Kidney (tissue), 14 donors: ENCODE data around the gene FAM131B. TPM values are rescaled to one million over a fixed set of nuclear protein-coding genes. Genes with fewer than 3 reads are reported as not detected.

Source experiments
- DNase-seq, 5 donors: peaks; one replicate each; pipeline ENCODE4 v3.0.0-alpha.2; 2013 to 2020
- FAIRE-seq: peaks from 2 replicates; lab custom pipeline; 2012; peaks lifted over from hg19 to GRCh38; lab: Jason Lieb, UNC
- H3K27ac ChIP-seq, 2 donors: one replicate each; pipeline ENCODE4 v1.7.0; 2013; ENCODE audit warnings: low read depth in 2 of 2, low read length in 2 of 2, inconsistent platforms in 1 of 2
- H3K27me3 ChIP-seq: one replicate; pipeline ENCODE4 v1.7.1; 2013; ENCODE audit warnings: low read length, inconsistent platforms; ENCODE audit not compliant: control insufficient read depth, insufficient read depth
- H3K36me3 ChIP-seq, 3 donors: one replicate each; pipeline versions ENCODE4 v1.7.0 to v1.7.1; 2013; ENCODE audit warnings: low read length in 3 of 3, control low read depth in 1 of 3, inconsistent platforms in 1 of 3; ENCODE audit not compliant: insufficient read depth in 3 of 3, control insufficient read depth in 2 of 3
- H3K4me1 ChIP-seq, 3 donors: one replicate each; pipeline versions ENCODE4 v1.7.0 to v1.7.1; 2013; ENCODE audit warnings: low read length in 3 of 3, inconsistent platforms in 1 of 3, low read depth in 1 of 3; ENCODE audit not compliant: control insufficient read depth in 2 of 3, insufficient read depth in 2 of 3
- H3K4me3 ChIP-seq, 3 donors: one replicate each; pipeline versions ENCODE4 v1.7.0 to v1.8.1; 2013; ENCODE audit warnings: low read length in 3 of 3, control low read depth in 1 of 3, inconsistent platforms in 1 of 3
- H3K9ac ChIP-seq, 3 donors: one replicate each; pipeline versions ENCODE4 v1.7.0 to v1.7.1; 2013; ENCODE audit warnings: low read length in 3 of 3, control low read depth in 1 of 3, inconsistent platforms in 1 of 3
- H3K9me3 ChIP-seq, 3 donors: one replicate each; pipeline versions ENCODE4 v1.7.0 to v1.7.1; 2013; ENCODE audit warnings: low read length in 3 of 3, control low read depth in 1 of 3, inconsistent platforms in 1 of 3; ENCODE audit not compliant: control insufficient read depth in 2 of 3, insufficient read depth in 1 of 3
- intact Hi-C: fragments of 100-400 bp; cut with DNase I; formaldehyde crosslinking; loops from one replicate; pipeline ENCODE4 v1.11.1; 2022
- polyA plus RNA-seq: library from polyadenylated mRNA; stranded (reverse); fragments of 350-450 nt; fragmentation: Illumina TruSeq; extraction: RNeasy Lipid Tissue Mini Kit (QIAGEN cat#74804); gene quantifications from one replicate; pipeline ENCODE4 v1.2.3, GENCODE V29; 2014; ENCODE audit warnings: low read depth, low replicate concordance; ENCODE audit not compliant: insufficient read depth
- total RNA-seq: library from RNA; stranded (reverse); fragmentation: NEBNext Ultra II Directional; extraction: Animal tissue kit (Norgen Biotek cat#: 25700); gene quantifications from one replicate; pipeline ENCODE4 v1.2.1, GENCODE V29; 2021
- TF ChIP-seq, protein P1 (sequence below): IDR thresholded peaks from 3 replicates; pipeline ENCODE4 v1.5.1; 2012; ENCODE audit warnings: mild to moderate bottlenecking, moderate library complexity, borderline replicate concordance; ENCODE audit not compliant: insufficient read depth; ENCODE audit errors: extremely low read depth
- donor health status: control.
- donor health status: control.
- donor health status: control.
- donor health status: control.
- donor health status: control.
- donor health status: DM: yes; HTN: yes; CAD: no.
- donor health status: Normal renal cell carcinoma (clear cell type).

The FAM131B gene
- total and polyA plus RNA-seq, 2 donors from 2014 or later: 0.19 to 0.82 TPM

DNA sequence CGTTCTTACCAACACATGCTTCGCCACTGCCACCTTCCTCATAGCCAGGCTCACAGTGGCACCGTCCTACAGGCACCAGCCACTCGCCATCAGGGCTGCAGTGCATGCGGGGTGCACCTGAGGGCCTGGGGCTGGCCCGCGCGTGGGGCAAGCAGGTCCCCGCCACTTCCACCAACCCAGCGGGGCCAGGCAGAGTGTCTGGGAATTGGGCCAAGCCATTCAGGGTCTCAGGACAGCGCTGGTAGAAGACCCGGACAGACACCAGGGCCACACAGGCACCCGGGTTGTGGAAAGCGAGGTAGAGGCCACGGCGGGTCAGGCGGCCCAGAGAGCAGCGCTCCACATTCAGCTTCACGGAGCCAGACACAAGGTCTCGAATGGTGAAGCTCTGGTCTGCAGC is 37.1 kb upstream of the FAM131B start:
- intact Hi-C loops: no loop called here
- peaks cover 0 to 5% (median 0%) of the 10 kb centered on the region in 3 donors for H3K36me3 ChIP-seq

DNA sequence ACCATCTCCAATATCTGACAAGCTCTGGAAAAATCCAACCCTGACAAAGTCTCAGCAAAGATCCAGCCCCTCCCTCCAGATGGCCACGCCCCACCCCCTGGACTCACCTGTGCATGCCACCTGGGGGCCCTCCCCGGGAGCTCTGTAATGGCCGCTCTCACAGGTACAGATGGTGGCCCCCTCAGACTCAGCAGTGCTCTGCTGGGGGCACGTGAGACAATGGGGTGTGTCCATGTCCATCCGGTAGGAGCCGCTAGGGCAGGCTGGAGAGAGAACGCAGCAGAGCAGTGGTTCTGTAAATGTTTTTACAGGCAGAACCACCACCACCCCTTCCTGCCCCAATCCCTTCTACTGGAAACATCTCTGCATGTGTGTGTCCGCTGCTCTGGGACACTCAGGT is 36.6 kb upstream of the FAM131B start:
- no peak for FAIRE-seq
- no peak overlapping the region for H3K4me3 ChIP-seq
- intact Hi-C loops: no loop called here
- no peak overlapping the region for H3K9ac ChIP-seq
- no peak overlapping the region for H3K27ac ChIP-seq
- no peaks in the 10 kb centered on the region for H3K27me3 ChIP-seq
- no peaks in the 10 kb centered on the region for H3K9me3 ChIP-seq
- TF ChIP-seq, protein P1, sequence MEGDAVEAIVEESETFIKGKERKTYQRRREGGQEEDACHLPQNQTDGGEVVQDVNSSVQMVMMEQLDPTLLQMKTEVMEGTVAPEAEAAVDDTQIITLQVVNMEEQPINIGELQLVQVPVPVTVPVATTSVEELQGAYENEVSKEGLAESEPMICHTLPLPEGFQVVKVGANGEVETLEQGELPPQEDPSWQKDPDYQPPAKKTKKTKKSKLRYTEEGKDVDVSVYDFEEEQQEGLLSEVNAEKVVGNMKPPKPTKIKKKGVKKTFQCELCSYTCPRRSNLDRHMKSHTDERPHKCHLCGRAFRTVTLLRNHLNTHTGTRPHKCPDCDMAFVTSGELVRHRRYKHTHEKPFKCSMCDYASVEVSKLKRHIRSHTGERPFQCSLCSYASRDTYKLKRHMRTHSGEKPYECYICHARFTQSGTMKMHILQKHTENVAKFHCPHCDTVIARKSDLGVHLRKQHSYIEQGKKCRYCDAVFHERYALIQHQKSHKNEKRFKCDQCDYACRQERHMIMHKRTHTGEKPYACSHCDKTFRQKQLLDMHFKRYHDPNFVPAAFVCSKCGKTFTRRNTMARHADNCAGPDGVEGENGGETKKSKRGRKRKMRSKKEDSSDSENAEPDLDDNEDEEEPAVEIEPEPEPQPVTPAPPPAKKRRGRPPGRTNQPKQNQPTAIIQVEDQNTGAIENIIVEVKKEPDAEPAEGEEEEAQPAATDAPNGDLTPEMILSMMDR: no peak
- no peak for DNase-seq
- H3K4me1 ChIP-seq: peaks cover 0 to 10% (median 0%) of the 10 kb centered on the region in 3 donors
- H3K36me3 ChIP-seq: peaks cover 0 to 5% (median 0%) of the 10 kb centered on the region in 3 donors

More for the DNA sequence above, 37.1 kb upstream of the FAM131B start:
- no peak overlapping the region for H3K4me3 ChIP-seq
- no peak overlapping the region for H3K9ac ChIP-seq
- H3K27ac ChIP-seq: no peak overlapping the region
- no peaks in the 10 kb centered on the region for H3K27me3 ChIP-seq
- peaks cover 0 to 10% (median 0%) of the 10 kb centered on the region in 3 donors for H3K4me1 ChIP-seq
- FAIRE-seq (no peak), DNase-seq (no peak)
- no peaks in the 10 kb centered on the region for H3K9me3 ChIP-seq
- TF ChIP-seq, protein P1: no peak

DNA sequence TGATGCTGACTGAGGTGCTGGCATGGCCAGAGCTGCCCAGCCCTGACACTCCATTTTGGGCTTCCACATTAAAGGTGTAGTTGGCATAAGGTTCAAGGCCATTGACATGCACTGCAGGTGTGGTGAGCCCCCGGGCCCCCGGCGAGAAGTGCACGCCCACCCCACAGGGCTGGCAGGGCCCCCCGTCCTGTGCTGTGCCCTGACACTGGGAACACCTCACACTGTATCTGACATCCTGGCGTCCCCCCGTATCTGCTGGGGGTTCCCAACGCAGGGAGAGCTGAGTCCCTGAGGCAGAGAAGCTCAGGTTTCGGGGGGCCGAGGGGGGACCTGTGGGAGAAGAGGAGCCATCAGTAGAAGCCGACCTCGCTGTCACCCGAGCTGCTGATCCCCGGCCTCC is 36.1 kb upstream of the FAM131B start:
- Histone ChIP-seq H3K9me3 (no peaks in the 10 kb centered on the region), H3K4me3 (no peak overlapping the region), H3K4me1 (peaks cover 0 to 10% (median 0%) of the 10 kb centered on the region in 3 donors), H3K9ac (no peak overlapping the region), H3K27ac (no peak overlapping the region), H3K27me3 (no peaks in the 10 kb centered on the region), H3K36me3 (peaks cover 0 to 5% (median 0%) of the 10 kb centered on the region in 3 donors)
- TF ChIP-seq, protein P1: no peak
- intact Hi-C loops: no loop called here
- no peak for DNase-seq
- FAIRE-seq: no peak
